Fibroblast of lung (primary cell): ENCODE data around the gene LILRA1. TPM values are rescaled to one million over a fixed set of nuclear protein-coding genes. Genes with fewer than 3 reads are reported as not detected.

Source experiments
- DNase-seq, 2 donors: peaks; one replicate each; pipeline versions ENCODE4 v3.0.0 to v3.0.0-alpha.2; 2010; ENCODE audit warnings: low read depth in 2 of 2
- H2AFZ ChIP-seq: 2 replicates; pipeline ENCODE4 v1.5.1; 2012; ENCODE audit warnings: low read length, control low read depth, inconsistent platforms
- H3K27ac ChIP-seq: 2 replicates; pipeline ENCODE4 v1.5.1; 2011; ENCODE audit warnings: low read length, control low read depth; ENCODE audit not compliant: insufficient read depth
- H3K27me3 ChIP-seq: 2 replicates; pipeline ENCODE4 v1.5.1; 2011; ENCODE audit warnings: mild to moderate bottlenecking, low read length; ENCODE audit not compliant: control insufficient read depth, insufficient read depth
- H3K36me3 ChIP-seq: 2 replicates; pipeline ENCODE4 v1.5.1; 2011; ENCODE audit warnings: low read length; ENCODE audit not compliant: control insufficient read depth, insufficient read depth
- H3K4me1 ChIP-seq: 2 replicates; pipeline ENCODE4 v1.5.1; 2011; ENCODE audit warnings: low read length; ENCODE audit not compliant: control insufficient read depth, insufficient read depth; ENCODE audit errors: extremely low read depth
- H3K4me2 ChIP-seq: 2 replicates; pipeline ENCODE4 v1.5.1; 2011; ENCODE audit warnings: low read length, control low read depth; ENCODE audit not compliant: insufficient read depth; ENCODE audit errors: extremely low read depth
- H3K4me3 ChIP-seq, 4 experiments: fragments of 200-600 bp in 1 of 4; sonication (generic) in 1 of 4; replicated peaks in 1 of 4; 2 replicates each; pipeline ENCODE4 v1.5.1; 2011 to 2016; ENCODE audit warnings: low read length in 4 of 4, low read depth in 3 of 4, mild to moderate bottlenecking in 3 of 4, control low read depth in 2 of 4, inconsistent platforms in 1 of 4, mixed read lengths in 1 of 4; ENCODE audit not compliant: insufficient read depth in 1 of 4; ENCODE audit errors: control extremely low read depth in 1 of 4
- H3K79me2 ChIP-seq: 2 replicates; pipeline ENCODE4 v1.5.1; 2012; ENCODE audit warnings: mild to moderate bottlenecking, low read length, inconsistent platforms; ENCODE audit not compliant: control insufficient read depth, insufficient read depth
- H3K9ac ChIP-seq: 2 replicates; pipeline ENCODE4 v1.5.1; 2011; ENCODE audit warnings: mild to moderate bottlenecking, low read length, control low read depth; ENCODE audit not compliant: insufficient read depth
- H3K9me3 ChIP-seq: 2 replicates; pipeline ENCODE4 v1.5.1; 2012; ENCODE audit warnings: low read depth, low read length; ENCODE audit not compliant: control insufficient read depth, insufficient read depth
- H4K20me1 ChIP-seq: 2 replicates; pipeline ENCODE4 v1.5.1; 2011; ENCODE audit warnings: low read length; ENCODE audit not compliant: control insufficient read depth, insufficient read depth; ENCODE audit errors: extremely low read depth
- CTCF ChIP-seq, 2 donors: IDR thresholded peaks in 1 of 2; conservative IDR thresholded peaks in 1 of 2; 1 replicate in 1 of 2; 2 replicates in 1 of 2; pipeline ENCODE4 v1.5.1; 2011 to 2012; ENCODE audit warnings: low read length in 2 of 2, control low read depth in 1 of 2, inconsistent platforms in 1 of 2, low read depth in 1 of 2, mild to moderate bottlenecking in 1 of 2
- EZH2 ChIP-seq: IDR thresholded peaks from 2 replicates; pipeline ENCODE4 v1.5.1; 2012; ENCODE audit warnings: low read length, control low read depth, mild to moderate bottlenecking; ENCODE audit errors: missing control alignments
- polyA plus RNA-seq, 2 donors: library from polyadenylated mRNA; depleted of rRNA in 1 of 2; stranded (reverse) in 1 of 2; unstranded in 1 of 2; fragments of >200 nt; gene quantifications; 2 replicates each; pipeline ENCODE4 v1.2.1, GENCODE V29; 2011 to 2012; ENCODE audit warnings: missing spikeins in 1 of 2
- total RNA-seq: library from RNA; depleted of rRNA; stranded (reverse); fragments of >200 nt; gene quantifications from 2 replicates; pipeline ENCODE4 v1.2.1, GENCODE V29; 2014

Gene LILRA1
- total and polyA plus RNA-seq, 2 donors (not counting 1 experiment from before 2014, with no cell fraction given), result not detected

GRCh38 chr19:54554006-54554405, 39.4 kb upstream of the LILRA1 start:
- H3K27ac ChIP-seq, result no peak overlapping the region
- no peaks in the 10 kb centered on the region for H3K79me2 ChIP-seq
- no peak overlapping the region for H3K4me2 ChIP-seq
- no peak overlapping the region for H2AFZ ChIP-seq
- TF ChIP-seq EZH2, result no peak
- TF ChIP-seq CTCF (conservative IDR thresholded peaks at IDR 0.05 in 1 of 2, IDR thresholded peaks at IDR 0.05 in 1 of 2; ENCODE audit: low read depth in 1 of 2, low read length in 2 of 2), result no peak
- no peaks in the 10 kb centered on the region for H4K20me1 ChIP-seq
- H3K9me3 ChIP-seq, result peaks cover 3% of the 10 kb centered on the region
- H3K27me3 ChIP-seq, result no peaks in the 10 kb centered on the region
- H3K4me1 ChIP-seq, result no peaks in the 10 kb centered on the region
- no peak for DNase-seq
- H3K9ac ChIP-seq, result no peak overlapping the region
- H3K36me3 ChIP-seq, result no peaks in the 10 kb centered on the region
- H3K4me3 ChIP-seq, result no peak overlapping the region

GRCh38 chr19:54554896-54555295, 38.5 kb upstream of the LILRA1 start:
- Histone ChIP-seq H4K20me1 (no peaks in the 10 kb centered on the region), H3K9me3 (peaks cover 3% of the 10 kb centered on the region), H3K36me3 (no peaks in the 10 kb centered on the region), H3K4me1 (no peaks in the 10 kb centered on the region), H3K79me2 (no peaks in the 10 kb centered on the region), H3K4me2 (no peak overlapping the region), H3K9ac (no peak overlapping the region), H3K27ac (no peak overlapping the region), H3K27me3 (no peaks in the 10 kb centered on the region), H2AFZ (no peak overlapping the region), H3K4me3 (no peak overlapping the region)
- DNase-seq, result no peak
- TF ChIP-seq EZH2 (no peak), CTCF (conservative IDR thresholded peaks at IDR 0.05 in 1 of 2, IDR thresholded peaks at IDR 0.05 in 1 of 2; ENCODE audit: low read depth in 1 of 2, low read length in 2 of 2) (no peak)

- no peak overlapping the region for H2AFZ ChIP-seq
- no peak for TF ChIP-seq CTCF (conservative IDR thresholded peaks at IDR 0.05 in 1 of 2, IDR thresholded peaks at IDR 0.05 in 1 of 2; ENCODE audit: low read depth in 1 of 2, low read length in 2 of 2)
- TF ChIP-seq EZH2, result no peak
- H3K4me1 ChIP-seq, result no peaks in the 10 kb centered on the region
- no peak overlapping the region for H3K9ac ChIP-seq
- no peaks in the 10 kb centered on the region for H4K20me1 ChIP-seq
- H3K9me3 ChIP-seq, result peaks cover 3% of the 10 kb centered on the region
- no peaks in the 10 kb centered on the region for H3K27me3 ChIP-seq
- no peak for DNase-seq
- no peaks in the 10 kb centered on the region for H3K36me3 ChIP-seq
- H3K27ac ChIP-seq, result no peak overlapping the region
- no peak overlapping the region for H3K4me2 ChIP-seq
- no peak overlapping the region for H3K4me3 ChIP-seq
- no peaks in the 10 kb centered on the region for H3K79me2 ChIP-seq
Observed at GRCh38 chr19:54556194-54556593, 37.2 kb upstream of the LILRA1 start.
